Activated CD4-positive, alpha-beta T cell treated with anti-CD3 and anti-CD28 coated beads for 36 hours (primary cell): ENCODE results near the gene BANK1. TPM values are rescaled to one million over a fixed set of nuclear protein-coding genes. Genes with fewer than 3 reads are reported as not detected.

Source experiments
- ATAC-seq: fragments of 200-7000 bp; cut with Tn5 transposase; one replicate; pipeline ENCODE4 v1.10.0; 2021; ENCODE audit warnings: mild to moderate bottlenecking, moderate library complexity
- CTCF ChIA-PET: fragments of 350-600 bp; sonication (Branson Sonifier 250); formaldehyde crosslinking; loops from one replicate; lab custom pipeline; 2021; ENCODE audit warnings: antibody characterized with exemption; lab: Charles Lee
- POLR2A ChIA-PET: fragments of 350-600 bp; sonication (Branson Sonifier 250); formaldehyde crosslinking; loops from one replicate; lab custom pipeline; 2021; ENCODE audit warnings: antibody characterized with exemption, inconsistent platforms; lab: Charles Lee
- DNase-seq: peaks from one replicate; pipeline ENCODE4 v3.0.0-alpha.2; 2020
- H3K27ac Mint-ChIP-seq: one replicate; pipeline ENCODE4 v1.8.0; 2021; ENCODE audit warnings: mixed read lengths
- H3K27me3 Mint-ChIP-seq: one replicate; pipeline ENCODE4 v1.8.0; 2021; ENCODE audit warnings: mixed read lengths
- H3K36me3 Mint-ChIP-seq: one replicate; pipeline ENCODE4 v1.8.0; 2021; ENCODE audit warnings: low read depth, mixed read lengths
- H3K4me1 Mint-ChIP-seq: one replicate; pipeline ENCODE4 v1.8.0; 2021; ENCODE audit warnings: mixed read lengths
- H3K4me3 Mint-ChIP-seq: one replicate; pipeline ENCODE4 v1.8.0; 2021; ENCODE audit warnings: mild to moderate bottlenecking, moderate library complexity, mixed read lengths
- H3K9me3 Mint-ChIP-seq: one replicate; pipeline ENCODE4 v1.8.0; 2021; ENCODE audit warnings: low read depth, mixed read lengths
- intact Hi-C, 2 experiments: fragments of 100-400 bp; cut with DNase I in 1 of 2; cut with micrococcal nuclease in 1 of 2; formaldehyde crosslinking; loops; one replicate each; pipeline versions ENCODE4 v1.14.2 to v1.15.1; 2022 to 2024; cut with DNase I, micrococcal nuclease
- total RNA-seq, 2 experiments: library from RNA; stranded (reverse); gene quantifications; one replicate each; pipeline ENCODE4 v1.2.3, GENCODE V29; 2021

Gene BANK1
- total RNA-seq, 2 experiments from 2014 or later = not detected

DNA sequence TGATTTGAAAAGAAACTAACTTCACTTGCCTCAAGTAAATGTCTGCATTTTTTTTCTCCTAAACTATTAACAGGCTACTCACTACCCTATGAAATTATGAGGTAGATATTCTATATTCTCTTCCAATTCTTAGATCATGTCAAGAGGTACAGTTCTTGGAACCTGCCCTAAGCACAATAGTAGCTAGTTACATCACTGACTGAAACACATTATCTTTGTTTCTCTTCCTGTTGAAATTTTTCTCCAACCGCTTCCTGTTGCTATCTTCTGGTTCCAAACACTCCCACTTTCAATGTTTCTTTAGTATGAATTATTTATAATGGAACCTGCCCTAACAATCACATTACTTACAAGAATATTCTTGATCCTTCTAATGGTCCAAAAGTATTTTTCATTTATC, 5.0 kb upstream of the BANK1 start:
- peaks cover 3% of the 10 kb centered on the region for H3K4me1 Mint-ChIP-seq
- no peaks in the 10 kb centered on the region for H3K9me3 Mint-ChIP-seq
- no peak overlapping the region for H3K27ac Mint-ChIP-seq
- POLR2A ChIA-PET = no interaction called here
- CTCF ChIA-PET = no interaction called here
- ATAC-seq = no peak
- no peak for DNase-seq
- peaks cover 14% of the 10 kb centered on the region for H3K27me3 Mint-ChIP-seq
- intact Hi-C loops = no loop called here
- H3K4me3 Mint-ChIP-seq = no peak overlapping the region
- no peaks in the 10 kb centered on the region for H3K36me3 Mint-ChIP-seq

GRCh38 chr4:101787701-101788316, 2.7 kb upstream of the BANK1 start:
- peaks cover 10% of the 10 kb centered on the region for H3K4me1 Mint-ChIP-seq
- no peaks in the 10 kb centered on the region for H3K36me3 Mint-ChIP-seq
- ATAC-seq (no peak), DNase-seq (no peak)
- H3K4me3 Mint-ChIP-seq = no peak overlapping the region
- ChIA-PET CTCF (no interaction called here), POLR2A (no interaction called here)
- H3K9me3 Mint-ChIP-seq = no peaks in the 10 kb centered on the region
- H3K27me3 Mint-ChIP-seq = peaks cover 26% of the 10 kb centered on the region
- H3K27ac Mint-ChIP-seq = no peak overlapping the region
- intact Hi-C loops = no loop called here

GRCh38 chr4:101791182-101791558, 640 bp downstream of the BANK1 start:
- peaks cover 35% of the 10 kb centered on the region for H3K27me3 Mint-ChIP-seq
- CTCF ChIA-PET = no interaction called here
- H3K27ac Mint-ChIP-seq = no peak overlapping the region
- POLR2A ChIA-PET = no interaction called here
- H3K4me3 Mint-ChIP-seq = peak overlapping the region; percentile 66
- no peaks in the 10 kb centered on the region for H3K9me3 Mint-ChIP-seq
- ATAC-seq = no peak
- H3K36me3 Mint-ChIP-seq = no peaks in the 10 kb centered on the region
- no peak for DNase-seq
- intact Hi-C loops = no loop called here
- peaks cover 10% of the 10 kb centered on the region for H3K4me1 Mint-ChIP-seq

DNA sequence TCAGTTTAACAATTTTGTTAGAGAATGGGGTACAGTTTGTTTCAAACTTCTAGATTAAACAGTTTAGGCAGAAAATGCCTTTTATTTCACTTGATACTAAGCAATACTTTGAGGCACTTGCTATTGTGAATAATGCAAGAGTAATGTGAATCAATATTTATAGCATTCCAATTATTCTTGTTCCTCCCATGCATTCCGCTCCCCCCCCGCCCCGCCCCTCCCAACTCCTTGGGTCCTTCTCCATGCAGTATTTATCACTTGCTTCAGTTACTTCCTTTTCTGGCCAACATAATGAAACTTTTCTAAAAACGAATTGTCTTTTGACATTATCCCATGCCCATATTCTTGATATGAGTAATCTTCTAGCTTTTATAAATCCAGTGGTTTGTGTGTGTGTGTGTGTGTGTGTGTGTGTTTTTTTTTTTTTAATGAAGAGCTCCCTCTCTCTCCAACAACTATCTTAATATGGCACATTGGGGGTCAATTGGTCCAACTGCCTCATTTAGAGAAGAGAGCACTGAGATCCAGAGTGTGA, 1.6 kb downstream of the BANK1 start:
- Mint-ChIP-seq H3K27ac (no peak overlapping the region), H3K27me3 (peaks cover 34% of the 10 kb centered on the region), H3K9me3 (no peaks in the 10 kb centered on the region), H3K4me1 (peaks cover 10% of the 10 kb centered on the region), H3K36me3 (no peaks in the 10 kb centered on the region), H3K4me3 (no peak overlapping the region)
- DNase-seq = no peak
- intact Hi-C loops = no loop called here
- CTCF ChIA-PET = no interaction called here
- no peak for ATAC-seq
- POLR2A ChIA-PET = no interaction called here

GRCh38 chr4:101793397-101793796, 2.9 kb downstream of the BANK1 start:
- no peak for ATAC-seq
- CTCF ChIA-PET = interaction anchor here (0.7 kb wide), 1 partner anchor 57 kb away, joined by 3 read pairs; no protein-coding TSS in a partner anchor

GRCh38 chr4:101794806-101795205, 4.3 kb downstream of the BANK1 start:
- Mint-ChIP-seq H3K27ac (no peak overlapping the region), H3K9me3 (no peaks in the 10 kb centered on the region), H3K27me3 (peaks cover 38% of the 10 kb centered on the region), H3K4me3 (no peak overlapping the region), H3K36me3 (no peaks in the 10 kb centered on the region), H3K4me1 (peaks cover 10% of the 10 kb centered on the region)
- POLR2A ChIA-PET = no interaction called here
- intact Hi-C loops = no loop called here
- ATAC-seq = no peak
- no peak for DNase-seq
- CTCF ChIA-PET = no interaction called here

More at GRCh38 chr4:101793397-101793796, 2.9 kb downstream of the BANK1 start:
- Mint-ChIP-seq H3K36me3 (no peaks in the 10 kb centered on the region), H3K27ac (no peak overlapping the region), H3K27me3 (peaks cover 36% of the 10 kb centered on the region), H3K4me1 (peaks cover 10% of the 10 kb centered on the region), H3K4me3 (no peak overlapping the region), H3K9me3 (no peaks in the 10 kb centered on the region)
- POLR2A ChIA-PET = no interaction called here
- DNase-seq = no peak
- intact Hi-C loops = no loop called here

DNA sequence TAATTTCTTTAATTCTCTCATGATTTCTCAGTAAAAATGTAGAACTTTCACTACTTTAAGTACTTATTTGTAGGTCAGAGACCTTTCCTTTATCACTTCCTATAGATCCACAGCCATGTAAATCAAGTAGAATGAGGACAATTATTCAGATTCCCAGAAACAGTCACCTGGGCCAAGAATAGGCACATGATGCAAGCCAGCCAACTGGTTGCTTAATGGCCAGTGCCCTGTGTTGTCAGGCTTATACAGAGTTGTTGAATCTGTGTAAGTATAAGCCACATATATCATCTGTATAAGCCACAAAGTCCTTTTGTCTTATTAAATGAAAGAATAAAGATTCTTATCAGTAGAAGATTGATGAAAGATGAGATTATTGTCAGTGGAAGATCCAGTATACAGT, 5.2 kb downstream of the BANK1 start:
- ATAC-seq = no peak
- ChIA-PET POLR2A (no interaction called here), CTCF (no interaction called here)
- Mint-ChIP-seq H3K27me3 (peaks cover 37% of the 10 kb centered on the region), H3K4me3 (no peak overlapping the region), H3K9me3 (peaks cover 2% of the 10 kb centered on the region), H3K4me1 (peaks cover 7% of the 10 kb centered on the region), H3K36me3 (no peaks in the 10 kb centered on the region), H3K27ac (no peak overlapping the region)
- no peak for DNase-seq
- intact Hi-C loops = no loop called here

GRCh38 chr4:101801958-101802357, 11.4 kb downstream of the BANK1 start:
- Mint-ChIP-seq H3K27ac (no peak overlapping the region), H3K4me3 (no peak overlapping the region), H3K36me3 (no peaks in the 10 kb centered on the region), H3K4me1 (no peaks in the 10 kb centered on the region), H3K27me3 (peaks cover 17% of the 10 kb centered on the region), H3K9me3 (peaks cover 2% of the 10 kb centered on the region)
- intact Hi-C loops = no loop called here
- ChIA-PET CTCF (no interaction called here), POLR2A (no interaction called here)
- DNase-seq (no peak), ATAC-seq (no peak)

- CTCF ChIA-PET = no interaction called here
- Mint-ChIP-seq H3K4me3 (no peak overlapping the region), H3K4me1 (no peaks in the 10 kb centered on the region), H3K9me3 (no peaks in the 10 kb centered on the region), H3K36me3 (no peaks in the 10 kb centered on the region), H3K27me3 (peaks cover 8% of the 10 kb centered on the region), H3K27ac (no peak overlapping the region)
- POLR2A ChIA-PET = no interaction called here
- no peak for DNase-seq
- no peak for ATAC-seq
- intact Hi-C loops = no loop called here
Observed at GRCh38 chr4:101806914-101807313, 16.4 kb downstream of the BANK1 start.

GRCh38 chr4:101807351-101807750, 16.8 kb downstream of the BANK1 start:
- CTCF ChIA-PET = no interaction called here
- H3K4me1 Mint-ChIP-seq = no peaks in the 10 kb centered on the region
- intact Hi-C loops = no loop called here
- no peaks in the 10 kb centered on the region for H3K36me3 Mint-ChIP-seq
- H3K4me3 Mint-ChIP-seq = no peak overlapping the region
- no peak overlapping the region for H3K27ac Mint-ChIP-seq
- POLR2A ChIA-PET = no interaction called here
- no peaks in the 10 kb centered on the region for H3K9me3 Mint-ChIP-seq
- DNase-seq (no peak), ATAC-seq (no peak)
- H3K27me3 Mint-ChIP-seq = peaks cover 8% of the 10 kb centered on the region

GRCh38 chr4:101813604-101814003, 23.1 kb downstream of the BANK1 start:
- POLR2A ChIA-PET = no interaction called here
- H3K27me3 Mint-ChIP-seq = peaks cover 3% of the 10 kb centered on the region
- CTCF ChIA-PET = interaction anchor here (0.6 to 0.7 kb wide), 2 partner anchors 175 to 1686 kb away, joined by 3 read pairs; no protein-coding TSS in a partner anchor
- H3K4me3 Mint-ChIP-seq = no peak overlapping the region
- intact Hi-C loops = no loop called here
- no peaks in the 10 kb centered on the region for H3K9me3 Mint-ChIP-seq
- no peaks in the 10 kb centered on the region for H3K4me1 Mint-ChIP-seq
- ATAC-seq (no peak), DNase-seq (no peak)
- H3K27ac Mint-ChIP-seq = no peak overlapping the region
- H3K36me3 Mint-ChIP-seq = no peaks in the 10 kb centered on the region

DNA sequence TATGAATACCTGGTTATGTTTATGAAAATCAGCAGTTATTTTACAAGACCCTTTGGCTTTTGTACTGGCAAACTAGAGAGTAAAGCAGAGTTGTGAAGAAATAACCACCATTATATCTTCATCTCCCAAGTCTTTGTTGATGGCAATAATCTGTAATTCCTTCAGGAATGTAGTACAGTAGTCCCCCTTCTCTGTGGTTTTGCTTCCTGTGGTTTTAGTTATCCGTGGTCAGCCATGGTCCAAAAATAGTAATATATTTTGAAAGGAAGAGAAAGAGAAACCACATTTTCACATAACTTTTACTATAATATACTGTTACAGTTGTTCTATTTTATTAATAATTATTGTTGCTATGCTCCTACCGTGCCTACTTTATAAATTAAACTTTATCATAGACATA, 27.8 kb downstream of the BANK1 start:
- no peak overlapping the region for H3K27ac Mint-ChIP-seq
- no peaks in the 10 kb centered on the region for H3K36me3 Mint-ChIP-seq
- ATAC-seq (no peak), DNase-seq (no peak)
- POLR2A ChIA-PET = no interaction called here
- CTCF ChIA-PET = no interaction called here
- no peaks in the 10 kb centered on the region for H3K4me1 Mint-ChIP-seq
- intact Hi-C loops = no loop called here
- no peak overlapping the region for H3K4me3 Mint-ChIP-seq
- peaks cover 6% of the 10 kb centered on the region for H3K9me3 Mint-ChIP-seq
- peaks cover 3% of the 10 kb centered on the region for H3K27me3 Mint-ChIP-seq
